ENCODE measurements around the gene NUFIP1.
A peak's percentile ranks its signal among the peaks of the same experiment; 100 is the strongest.

Gene NUFIP1

DNA sequence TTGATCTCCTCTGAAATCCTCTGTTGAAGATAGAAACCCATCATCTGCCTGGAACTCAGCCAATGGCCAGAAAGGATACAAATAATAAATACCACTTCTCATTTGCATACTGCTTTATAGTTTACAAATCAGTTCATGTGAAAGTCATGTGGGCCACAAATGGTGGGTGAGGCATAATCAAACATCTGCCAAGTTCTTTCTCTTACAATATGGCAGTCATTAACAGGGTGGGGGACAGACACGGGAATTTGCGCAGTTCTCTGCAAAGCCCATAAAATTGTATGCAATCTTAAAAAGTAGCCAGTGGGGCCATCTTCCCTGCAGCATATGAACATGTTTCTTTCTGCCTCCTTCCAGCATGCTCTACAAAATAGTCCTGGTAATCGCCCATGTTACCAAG lies 59.6 kb downstream of the NUFIP1 start:
- H3K9me3 ChIP-seq (ENCODE audit: insufficient read depth, low read length) = no peaks in the 10 kb centered on the region
- DNase-seq (ENCODE audit: low read depth, low spot score) = no peak
- no peaks in the 10 kb centered on the region for H3K4me1 ChIP-seq (ENCODE audit: insufficient read depth, insufficient read length)
- no peak overlapping the region for H3K9ac ChIP-seq (ENCODE audit: insufficient read length, low read depth)
- no peak for TF ChIP-seq SUZ12 (IDR thresholded peaks at IDR 0.05; ENCODE audit: extremely low read depth, insufficient read depth, insufficient read length)
- TF ChIP-seq YY1 (IDR thresholded peaks at IDR 0.05; ENCODE audit: insufficient read depth, insufficient read length) = no peak
- TF ChIP-seq ZNF274 (IDR thresholded peaks at IDR 0.05; ENCODE audit: low read depth, low read length) = no peak
- H3K36me3 ChIP-seq (ENCODE audit: insufficient read depth, insufficient read length, low read length) = no peaks in the 10 kb centered on the region
- H3K27me3 ChIP-seq (ENCODE audit: insufficient read depth, insufficient read length) = no peaks in the 10 kb centered on the region
- H3K4me3 ChIP-seq (ENCODE audit: insufficient read length, low read depth) = no peak overlapping the region

DNA sequence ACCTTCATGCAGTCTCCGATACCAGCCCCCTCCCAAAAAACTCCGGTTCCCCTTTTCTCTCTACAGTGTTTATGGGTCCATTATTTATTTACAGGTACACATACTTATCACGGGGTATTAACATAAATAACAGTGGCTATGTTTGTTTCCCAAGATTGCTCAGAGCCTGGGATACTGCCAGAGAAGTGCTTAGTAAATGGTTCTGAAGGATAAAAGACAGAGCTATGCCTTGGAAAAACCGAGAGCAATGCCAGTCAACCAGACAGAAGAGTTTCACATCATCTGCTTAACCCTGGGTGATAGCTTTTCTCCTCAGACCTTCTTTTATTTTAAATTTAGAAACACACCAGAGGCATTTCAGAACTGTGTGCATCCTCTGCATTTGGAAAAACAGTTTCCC lies 61.3 kb downstream of the NUFIP1 start:
- Histone ChIP-seq H3K36me3 (ENCODE audit: insufficient read depth, insufficient read length, low read length) (no peaks in the 10 kb centered on the region), H3K4me1 (ENCODE audit: insufficient read depth, insufficient read length) (no peaks in the 10 kb centered on the region), H3K4me3 (ENCODE audit: insufficient read length, low read depth) (no peak overlapping the region), H3K27me3 (ENCODE audit: insufficient read depth, insufficient read length) (no peaks in the 10 kb centered on the region), H3K9ac (ENCODE audit: insufficient read length, low read depth) (no peak overlapping the region), H3K9me3 (ENCODE audit: insufficient read depth, low read length) (no peaks in the 10 kb centered on the region)
- DNase-seq (ENCODE audit: low read depth, low spot score) = no peak
- TF ChIP-seq SUZ12 (IDR thresholded peaks at IDR 0.05; ENCODE audit: extremely low read depth, insufficient read depth, insufficient read length) (no peak), ZNF274 (IDR thresholded peaks at IDR 0.05; ENCODE audit: low read depth, low read length) (no peak), YY1 (IDR thresholded peaks at IDR 0.05; ENCODE audit: insufficient read depth, insufficient read length) (no peak)

DNA sequence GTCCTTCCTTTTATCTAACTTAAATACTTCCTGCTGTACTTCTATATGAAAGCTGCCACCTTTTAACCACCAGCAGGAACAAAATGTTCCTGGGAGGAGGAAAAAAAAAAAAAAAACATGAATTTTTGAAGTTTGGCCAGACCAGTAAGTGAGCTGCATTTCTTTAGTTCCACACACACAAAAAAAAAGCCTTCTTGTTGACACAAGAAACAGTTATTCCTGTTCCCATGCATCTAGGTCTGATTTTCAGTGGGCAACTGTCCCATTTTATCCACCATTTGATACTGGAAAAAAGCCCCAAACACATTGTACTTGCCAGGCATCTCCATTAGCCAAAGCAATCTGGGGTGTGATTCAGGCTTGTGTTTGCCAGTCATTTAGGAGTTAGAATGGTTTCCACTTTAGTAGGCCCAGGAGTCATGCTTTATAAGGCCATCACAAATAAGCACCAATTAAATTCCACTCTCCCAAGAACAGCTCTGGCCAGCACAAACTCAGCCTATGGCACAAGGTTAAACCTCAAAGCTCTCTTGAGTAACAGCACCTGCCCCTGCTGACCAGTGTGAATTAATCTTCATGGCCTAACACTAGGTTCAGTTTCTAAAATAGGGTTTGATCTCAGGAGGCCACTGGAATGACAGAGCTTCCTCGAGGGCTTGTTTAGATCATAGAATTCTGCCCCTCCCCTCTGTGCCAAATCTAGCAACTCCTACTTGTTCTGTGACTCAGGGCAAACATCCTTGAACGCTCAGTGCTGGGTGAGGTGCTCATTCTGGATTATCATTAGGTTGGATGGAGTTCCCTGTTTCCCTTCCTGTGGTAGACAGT lies 67.1 kb downstream of the NUFIP1 start:
- H3K9me3 ChIP-seq (ENCODE audit: insufficient read depth, low read length) = no peaks in the 10 kb centered on the region
- H3K27me3 ChIP-seq (ENCODE audit: insufficient read depth, insufficient read length) = no peaks in the 10 kb centered on the region
- H3K4me3 ChIP-seq (ENCODE audit: insufficient read length, low read depth) = no peak overlapping the region
- H3K9ac ChIP-seq (ENCODE audit: insufficient read length, low read depth) = no peak overlapping the region
- no peak for DNase-seq (ENCODE audit: low read depth, low spot score)
- H3K36me3 ChIP-seq (ENCODE audit: insufficient read depth, insufficient read length, low read length) = no peaks in the 10 kb centered on the region
- TF ChIP-seq SUZ12 (IDR thresholded peaks at IDR 0.05; ENCODE audit: extremely low read depth, insufficient read depth, insufficient read length) = no peak
- TF ChIP-seq YY1 (IDR thresholded peaks at IDR 0.05; ENCODE audit: insufficient read depth, insufficient read length) = no peak
- H3K4me1 ChIP-seq (ENCODE audit: insufficient read depth, insufficient read length) = no peaks in the 10 kb centered on the region

DNA sequence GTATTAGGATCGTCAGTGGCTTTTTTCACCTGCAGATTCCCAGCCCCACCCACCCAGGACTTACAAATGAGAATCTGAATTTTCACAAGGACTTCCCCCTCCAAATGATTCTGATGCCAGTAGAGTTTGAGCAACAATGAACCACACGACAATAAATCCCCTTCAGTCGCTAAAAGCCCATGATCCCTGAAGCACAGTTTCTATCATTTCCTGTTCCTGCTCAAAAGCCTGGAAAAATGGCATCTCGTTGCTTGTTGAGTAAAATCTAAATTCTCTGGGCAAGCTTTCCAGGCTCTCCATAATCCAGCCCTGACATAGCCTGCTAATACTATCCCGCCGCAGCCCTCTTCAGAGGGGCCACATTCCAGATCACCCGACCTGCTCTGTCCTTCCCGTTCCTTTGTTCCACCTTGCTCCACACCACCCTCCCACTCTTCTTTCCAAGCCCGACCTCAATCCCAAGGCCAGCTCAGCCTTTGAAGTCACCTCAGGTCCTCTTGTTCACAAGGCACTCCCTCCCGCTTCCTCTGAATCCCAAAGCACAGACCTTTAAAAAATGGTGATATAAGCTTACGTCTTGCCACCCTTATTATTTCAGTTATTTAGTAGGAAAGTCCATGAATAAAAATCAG lies 67.9 kb downstream of the NUFIP1 start:
- Histone ChIP-seq H3K4me3 (ENCODE audit: insufficient read length, low read depth) (no peak overlapping the region), H3K27me3 (ENCODE audit: insufficient read depth, insufficient read length) (no peaks in the 10 kb centered on the region), H3K9me3 (ENCODE audit: insufficient read depth, low read length) (no peaks in the 10 kb centered on the region), H3K9ac (ENCODE audit: insufficient read length, low read depth) (no peak overlapping the region), H3K36me3 (ENCODE audit: insufficient read depth, insufficient read length, low read length) (no peaks in the 10 kb centered on the region), H3K4me1 (ENCODE audit: insufficient read depth, insufficient read length) (no peaks in the 10 kb centered on the region)
- TF ChIP-seq YY1 (IDR thresholded peaks at IDR 0.05; ENCODE audit: insufficient read depth, insufficient read length) (no peak), ZNF274 (IDR thresholded peaks at IDR 0.05; ENCODE audit: low read depth, low read length) (no peak), SUZ12 (IDR thresholded peaks at IDR 0.05; ENCODE audit: extremely low read depth, insufficient read depth, insufficient read length) (no peak)
- no peak for DNase-seq (ENCODE audit: low read depth, low spot score)

DNA sequence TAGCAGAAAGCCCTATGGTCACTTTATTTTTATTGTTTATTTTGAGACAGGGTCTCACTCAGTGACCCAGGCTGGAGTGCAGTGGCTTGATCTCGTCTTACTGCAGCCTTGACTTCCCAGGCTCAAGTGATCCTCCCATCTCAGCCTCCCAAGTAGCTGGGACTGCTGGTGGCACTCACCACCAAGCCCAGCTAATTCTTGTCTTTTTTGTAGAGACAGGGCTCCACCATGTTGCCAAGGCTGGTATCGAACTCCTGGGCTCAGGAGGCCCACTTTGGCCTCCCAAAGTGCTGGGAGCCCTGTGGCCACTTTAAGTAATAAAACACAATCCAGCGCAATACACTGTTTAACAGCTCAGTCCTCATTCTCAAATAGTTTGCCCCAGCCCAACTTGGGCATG lies 69.3 kb downstream of the NUFIP1 start:
- H3K4me3 ChIP-seq (ENCODE audit: insufficient read length, low read depth) = no peak overlapping the region
- no peak overlapping the region for H3K9ac ChIP-seq (ENCODE audit: insufficient read length, low read depth)
- TF ChIP-seq YY1 (IDR thresholded peaks at IDR 0.05; ENCODE audit: insufficient read depth, insufficient read length) = no peak
- no peak for TF ChIP-seq SUZ12 (IDR thresholded peaks at IDR 0.05; ENCODE audit: extremely low read depth, insufficient read depth, insufficient read length)
- no peak for TF ChIP-seq ZNF274 (IDR thresholded peaks at IDR 0.05; ENCODE audit: low read depth, low read length)
- no peaks in the 10 kb centered on the region for H3K36me3 ChIP-seq (ENCODE audit: insufficient read depth, insufficient read length, low read length)
- no peaks in the 10 kb centered on the region for H3K9me3 ChIP-seq (ENCODE audit: insufficient read depth, low read length)
- no peaks in the 10 kb centered on the region for H3K4me1 ChIP-seq (ENCODE audit: insufficient read depth, insufficient read length)
- no peaks in the 10 kb centered on the region for H3K27me3 ChIP-seq (ENCODE audit: insufficient read depth, insufficient read length)
- no peak for DNase-seq (ENCODE audit: low read depth, low spot score)

DNA sequence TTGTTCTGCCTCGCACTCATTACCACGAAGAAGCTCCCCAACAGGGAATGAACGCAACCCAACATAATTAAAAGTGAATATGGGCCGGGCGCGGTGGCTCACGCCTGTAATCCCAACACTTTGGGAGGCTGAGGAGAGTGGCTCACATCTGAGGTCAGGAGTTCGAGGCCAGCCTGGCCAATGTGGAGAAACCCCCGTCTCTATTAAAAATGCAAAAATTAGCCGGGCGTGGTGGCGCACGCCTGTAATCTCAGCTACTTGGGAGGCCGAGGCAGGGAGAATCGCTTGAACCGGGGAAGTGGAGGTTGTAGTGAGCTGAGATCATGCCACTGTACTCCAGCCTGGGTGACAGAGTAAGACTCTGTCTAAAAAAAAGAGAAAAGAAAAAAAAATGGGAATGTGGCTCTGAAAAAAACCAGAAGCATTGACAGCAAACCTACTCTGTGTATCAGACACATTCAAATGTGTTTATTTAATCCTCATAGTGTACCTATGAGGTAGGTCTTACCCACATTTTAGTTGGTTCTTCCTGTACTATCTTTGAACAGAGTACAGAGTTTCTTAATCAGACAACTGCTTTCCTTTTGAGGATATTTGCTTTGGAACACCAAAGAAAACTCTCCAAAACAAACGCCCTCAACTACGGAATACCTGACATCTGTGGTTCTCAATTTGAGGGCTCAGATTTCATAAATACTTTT lies 70.0 kb downstream of the NUFIP1 start:
- Histone ChIP-seq H3K9me3 (ENCODE audit: insufficient read depth, low read length) (no peaks in the 10 kb centered on the region), H3K4me1 (ENCODE audit: insufficient read depth, insufficient read length) (no peaks in the 10 kb centered on the region), H3K36me3 (ENCODE audit: insufficient read depth, insufficient read length, low read length) (no peaks in the 10 kb centered on the region), H3K4me3 (ENCODE audit: insufficient read length, low read depth) (peak overlapping the region; percentile 54), H3K9ac (ENCODE audit: insufficient read length, low read depth) (peak overlapping the region; percentile 83), H3K27me3 (ENCODE audit: insufficient read depth, insufficient read length) (no peaks in the 10 kb centered on the region)
- TF ChIP-seq SUZ12 (IDR thresholded peaks at IDR 0.05; ENCODE audit: extremely low read depth, insufficient read depth, insufficient read length) (no peak), ZNF274 (IDR thresholded peaks at IDR 0.05; ENCODE audit: low read depth, low read length) (no peak), YY1 (IDR thresholded peaks at IDR 0.05; ENCODE audit: insufficient read depth, insufficient read length) (no peak)
- no peak for DNase-seq (ENCODE audit: low read depth, low spot score)

All from NT2/D1 (cell line).